Measurements from ENCODE around the gene RIBC2.

Gene RIBC2

GRCh38 chr22:45424241-45424731 lies 10.8 kb downstream of the RIBC2 start:
- peaks cover 2% of the 10 kb centered on the region for H3K4me1 ChIP-seq (ENCODE audit: control insufficient read depth, insufficient read depth, low read length)

DNA sequence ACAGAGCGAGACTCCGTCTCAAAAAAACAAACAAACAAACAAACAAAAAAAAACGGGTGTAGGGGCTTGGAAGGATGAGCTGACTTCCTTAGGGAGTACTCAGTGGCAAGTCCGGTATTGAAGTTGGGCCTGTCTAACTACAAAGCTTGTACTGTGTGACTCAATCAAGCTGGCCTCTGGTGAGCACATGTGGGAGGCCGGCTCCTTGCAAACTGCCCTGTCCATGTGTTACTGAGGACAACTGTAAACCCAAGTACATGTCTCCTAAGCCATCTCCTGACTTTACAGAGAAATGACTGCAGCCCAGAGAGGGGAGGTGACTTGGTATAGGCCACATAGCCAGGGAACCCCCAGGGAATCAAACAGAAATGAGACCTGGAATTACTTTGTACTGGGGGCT lies 11.6 kb downstream of the RIBC2 start:
- Histone ChIP-seq H3K27me3 (ENCODE audit: control insufficient read depth in 1 of 2, insufficient read depth in 2 of 2, low read length in 2 of 2) (peaks cover 0 to 7% of the 10 kb centered on the region in 2 donors), H3K36me3 (ENCODE audit: control insufficient read depth in 2 of 2, insufficient read depth in 2 of 2, low read length in 2 of 2) (no peaks in the 10 kb centered on the region), H3K9ac (ENCODE audit: low read length in 2 of 2) (no peak overlapping the region), H3K4me3 (ENCODE audit: low read length in 2 of 2) (no peak overlapping the region), H3K4me1 (ENCODE audit: control insufficient read depth, insufficient read depth, low read length) (peaks cover 2% of the 10 kb centered on the region), H3K27ac (ENCODE audit: low read length) (no peak overlapping the region), H3K9me3 (ENCODE audit: control insufficient read depth in 2 of 2, low read length in 2 of 2) (peaks cover 0 to 3% of the 10 kb centered on the region in 2 donors)

More at GRCh38 chr22:45424241-45424731, 10.8 kb downstream of the RIBC2 start:
- H3K9me3 ChIP-seq (ENCODE audit: control insufficient read depth in 2 of 2, low read length in 2 of 2), result peaks cover 0 to 3% of the 10 kb centered on the region in 2 donors
- H3K27me3 ChIP-seq (ENCODE audit: control insufficient read depth in 1 of 2, insufficient read depth in 2 of 2, low read length in 2 of 2), result peaks cover 0 to 7% of the 10 kb centered on the region in 2 donors
- H3K27ac ChIP-seq (ENCODE audit: low read length), result no peak overlapping the region
- no peaks in the 10 kb centered on the region for H3K36me3 ChIP-seq (ENCODE audit: control insufficient read depth in 2 of 2, insufficient read depth in 2 of 2, low read length in 2 of 2)
- H3K4me3 ChIP-seq (ENCODE audit: low read length in 2 of 2), result no peak overlapping the region
- H3K9ac ChIP-seq (ENCODE audit: low read length in 2 of 2), result no peak overlapping the region

DNA sequence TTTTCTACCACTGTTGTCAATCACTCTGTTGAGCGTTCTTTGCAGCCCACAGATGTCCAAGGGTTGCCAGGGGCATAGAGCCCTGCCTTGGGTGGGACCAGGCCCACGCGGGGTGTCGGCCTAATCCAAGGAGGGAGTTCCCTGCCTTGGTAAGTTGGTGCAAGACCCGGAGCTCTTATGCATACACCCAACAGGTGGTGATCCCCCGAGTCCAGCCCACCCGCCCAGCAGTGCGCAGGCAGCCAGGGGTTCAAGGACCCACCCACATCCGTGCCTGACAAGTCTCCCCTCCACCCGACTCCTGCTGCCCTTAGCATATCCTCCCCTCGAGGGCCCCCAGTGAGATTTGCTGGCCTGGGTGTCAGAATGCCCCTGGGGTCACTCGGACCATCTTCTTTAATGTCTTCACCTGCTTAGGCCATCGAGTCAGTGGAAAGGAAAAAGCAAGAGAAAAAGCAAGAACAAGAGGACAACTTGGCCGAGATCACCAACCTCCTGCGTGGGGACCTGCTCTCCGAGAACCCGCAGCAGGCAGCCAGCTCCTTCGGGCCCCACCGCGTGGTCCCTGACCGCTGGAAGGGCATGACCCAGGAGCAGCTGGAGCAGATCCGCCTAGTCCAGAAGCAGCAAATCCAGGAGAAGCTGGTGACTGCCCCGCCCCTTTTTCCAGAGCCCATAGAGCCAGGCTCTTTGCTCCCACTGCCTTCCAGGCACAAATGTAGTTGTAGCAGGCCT lies 12.2 kb downstream of the RIBC2 start:
- peaks cover 2% of the 10 kb centered on the region for H3K4me1 ChIP-seq (ENCODE audit: control insufficient read depth, insufficient read depth, low read length)
- H3K36me3 ChIP-seq (ENCODE audit: control insufficient read depth in 2 of 2, insufficient read depth in 2 of 2, low read length in 2 of 2), result no peaks in the 10 kb centered on the region
- no peak overlapping the region for H3K4me3 ChIP-seq (ENCODE audit: low read length in 2 of 2)
- H3K9me3 ChIP-seq (ENCODE audit: control insufficient read depth in 2 of 2, low read length in 2 of 2), result peaks cover 0 to 3% of the 10 kb centered on the region in 2 donors
- H3K27ac ChIP-seq (ENCODE audit: low read length), result no peak overlapping the region
- no peak overlapping the region for H3K9ac ChIP-seq (ENCODE audit: low read length in 2 of 2)
- H3K27me3 ChIP-seq (ENCODE audit: control insufficient read depth in 1 of 2, insufficient read depth in 2 of 2, low read length in 2 of 2), result peaks cover 0 to 7% of the 10 kb centered on the region in 2 donors

- peaks cover 0 to 3% of the 10 kb centered on the region in 2 donors for H3K9me3 ChIP-seq (ENCODE audit: control insufficient read depth in 2 of 2, low read length in 2 of 2)
- H3K4me3 ChIP-seq (ENCODE audit: low read length in 2 of 2), result no peak overlapping the region
- H3K4me1 ChIP-seq (ENCODE audit: control insufficient read depth, insufficient read depth, low read length), result peaks cover 2% of the 10 kb centered on the region
- no peak overlapping the region for H3K9ac ChIP-seq (ENCODE audit: low read length in 2 of 2)
- no peaks in the 10 kb centered on the region for H3K36me3 ChIP-seq (ENCODE audit: control insufficient read depth in 2 of 2, insufficient read depth in 2 of 2, low read length in 2 of 2)
- H3K27me3 ChIP-seq (ENCODE audit: control insufficient read depth in 1 of 2, insufficient read depth in 2 of 2, low read length in 2 of 2), result peaks cover 0 to 7% of the 10 kb centered on the region in 2 donors
- no peak overlapping the region for H3K27ac ChIP-seq (ENCODE audit: low read length)
Observed at GRCh38 chr22:45426387-45426786, 12.9 kb downstream of the RIBC2 start.

GRCh38 chr22:45427114-45427513 lies 13.6 kb downstream of the RIBC2 start:
- no peaks in the 10 kb centered on the region for H3K36me3 ChIP-seq (ENCODE audit: control insufficient read depth in 2 of 2, insufficient read depth in 2 of 2, low read length in 2 of 2)
- peaks cover 0 to 5% of the 10 kb centered on the region in 2 donors for H3K27me3 ChIP-seq (ENCODE audit: control insufficient read depth in 1 of 2, insufficient read depth in 2 of 2, low read length in 2 of 2)
- H3K27ac ChIP-seq (ENCODE audit: low read length), result no peak overlapping the region
- peaks cover 0 to 3% of the 10 kb centered on the region in 2 donors for H3K9me3 ChIP-seq (ENCODE audit: control insufficient read depth in 2 of 2, low read length in 2 of 2)
- no peak overlapping the region for H3K4me3 ChIP-seq (ENCODE audit: low read length in 2 of 2)
- peaks cover 2% of the 10 kb centered on the region for H3K4me1 ChIP-seq (ENCODE audit: control insufficient read depth, insufficient read depth, low read length)
- H3K9ac ChIP-seq (ENCODE audit: low read length in 2 of 2), result no peak overlapping the region

GRCh38 chr22:45428391-45429385 lies 15.2 kb downstream of the RIBC2 start:
- H3K36me3 ChIP-seq (ENCODE audit: control insufficient read depth in 2 of 2, insufficient read depth in 2 of 2, low read length in 2 of 2), result no peaks in the 10 kb centered on the region
- peaks cover 0 to 4% of the 10 kb centered on the region in 2 donors for H3K27me3 ChIP-seq (ENCODE audit: control insufficient read depth in 1 of 2, insufficient read depth in 2 of 2, low read length in 2 of 2)
- H3K27ac ChIP-seq (ENCODE audit: low read length), result no peak overlapping the region
- H3K4me3 ChIP-seq (ENCODE audit: low read length in 2 of 2), result no peak overlapping the region
- H3K9ac ChIP-seq (ENCODE audit: low read length in 2 of 2), result no peak overlapping the region
- peaks cover 2% of the 10 kb centered on the region for H3K4me1 ChIP-seq (ENCODE audit: control insufficient read depth, insufficient read depth, low read length)
- H3K9me3 ChIP-seq (ENCODE audit: control insufficient read depth in 2 of 2, low read length in 2 of 2), result peaks cover 0 to 3% of the 10 kb centered on the region in 2 donors

DNA sequence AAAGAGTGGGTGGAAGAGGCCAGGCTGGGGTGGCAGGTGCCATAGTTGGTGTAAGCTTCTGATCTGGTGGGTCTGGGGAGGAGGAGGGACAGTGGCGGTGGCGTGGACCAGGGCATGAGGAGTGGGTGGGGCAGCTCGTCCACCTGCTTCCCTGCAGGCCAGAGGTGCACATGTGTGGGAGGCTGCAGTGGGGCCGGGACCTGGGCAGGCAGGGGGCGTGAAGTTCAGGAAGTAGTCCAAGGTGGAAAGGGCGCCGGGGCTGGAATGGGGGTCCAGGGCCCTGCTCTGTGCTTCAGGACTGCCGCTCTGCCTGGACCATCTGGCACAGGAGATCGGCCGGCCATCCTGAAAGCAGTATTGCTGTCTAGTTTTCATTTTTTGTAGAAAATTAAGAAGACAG lies 15.9 kb downstream of the RIBC2 start:
- Histone ChIP-seq H3K27ac (ENCODE audit: low read length) (no peak overlapping the region), H3K9ac (ENCODE audit: low read length in 2 of 2) (no peak overlapping the region), H3K9me3 (ENCODE audit: control insufficient read depth in 2 of 2, low read length in 2 of 2) (peaks cover 0 to 3% of the 10 kb centered on the region in 2 donors), H3K36me3 (ENCODE audit: control insufficient read depth in 2 of 2, insufficient read depth in 2 of 2, low read length in 2 of 2) (no peaks in the 10 kb centered on the region), H3K27me3 (ENCODE audit: control insufficient read depth in 1 of 2, insufficient read depth in 2 of 2, low read length in 2 of 2) (peaks cover 0 to 4% of the 10 kb centered on the region in 2 donors), H3K4me3 (ENCODE audit: low read length in 2 of 2) (no peak overlapping the region), H3K4me1 (ENCODE audit: control insufficient read depth, insufficient read depth, low read length) (peaks cover 1% of the 10 kb centered on the region)

- peaks cover 0 to 4% of the 10 kb centered on the region in 2 donors for H3K27me3 ChIP-seq (ENCODE audit: control insufficient read depth in 1 of 2, insufficient read depth in 2 of 2, low read length in 2 of 2)
- peaks cover 0 to 3% of the 10 kb centered on the region in 2 donors for H3K9me3 ChIP-seq (ENCODE audit: control insufficient read depth in 2 of 2, low read length in 2 of 2)
- H3K4me3 ChIP-seq (ENCODE audit: low read length in 2 of 2), result no peak overlapping the region
- H3K4me1 ChIP-seq (ENCODE audit: control insufficient read depth, insufficient read depth, low read length), result peaks cover 1% of the 10 kb centered on the region
- no peaks in the 10 kb centered on the region for H3K36me3 ChIP-seq (ENCODE audit: control insufficient read depth in 2 of 2, insufficient read depth in 2 of 2, low read length in 2 of 2)
- no peak overlapping the region for H3K27ac ChIP-seq (ENCODE audit: low read length)
- H3K9ac ChIP-seq (ENCODE audit: low read length in 2 of 2), result no peak overlapping the region
Observed at GRCh38 chr22:45429981-45430775, 16.7 kb downstream of the RIBC2 start.

- no peak overlapping the region for H3K4me3 ChIP-seq (ENCODE audit: low read length in 2 of 2)
- peaks cover 0 to 3% of the 10 kb centered on the region in 2 donors for H3K9me3 ChIP-seq (ENCODE audit: control insufficient read depth in 2 of 2, low read length in 2 of 2)
- peaks cover 8% of the 10 kb centered on the region for H3K4me1 ChIP-seq (ENCODE audit: control insufficient read depth, insufficient read depth, low read length)
- no peaks in the 10 kb centered on the region for H3K36me3 ChIP-seq (ENCODE audit: control insufficient read depth in 2 of 2, insufficient read depth in 2 of 2, low read length in 2 of 2)
- H3K27ac ChIP-seq (ENCODE audit: low read length), result no peak overlapping the region
- H3K9ac ChIP-seq (ENCODE audit: low read length in 2 of 2), result no peak overlapping the region
- H3K27me3 ChIP-seq (ENCODE audit: control insufficient read depth in 1 of 2, insufficient read depth in 2 of 2, low read length in 2 of 2), result peaks cover 0 to 4% of the 10 kb centered on the region in 2 donors
Observed at GRCh38 chr22:45430871-45431270, 17.4 kb downstream of the RIBC2 start.

DNA sequence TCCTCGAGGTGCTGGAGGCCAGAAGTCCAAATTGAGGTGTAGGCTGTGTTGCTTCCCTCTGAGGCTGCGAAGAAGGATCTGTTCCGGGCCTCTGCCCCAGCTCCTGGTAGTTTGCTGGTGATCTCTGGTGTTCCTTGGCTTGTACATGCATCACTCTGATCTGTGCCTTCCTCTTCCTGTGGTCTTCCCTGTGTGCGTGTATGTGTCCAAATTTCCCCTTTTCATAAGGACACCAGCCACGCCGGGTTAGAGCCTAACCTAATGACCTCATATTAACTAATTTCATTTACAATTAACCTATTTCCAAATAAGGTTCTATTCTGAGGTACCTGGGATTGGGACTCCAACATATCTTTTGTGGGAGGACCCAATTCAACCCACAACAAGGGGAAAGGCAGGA lies 21.5 kb downstream of the RIBC2 start:
- no peaks in the 10 kb centered on the region for H3K27me3 ChIP-seq (ENCODE audit: control insufficient read depth in 1 of 2, insufficient read depth in 2 of 2, low read length in 2 of 2)
- H3K9me3 ChIP-seq (ENCODE audit: control insufficient read depth in 2 of 2, low read length in 2 of 2), result no peaks in the 10 kb centered on the region
- peaks cover 9% of the 10 kb centered on the region for H3K4me1 ChIP-seq (ENCODE audit: control insufficient read depth, insufficient read depth, low read length)
- H3K36me3 ChIP-seq (ENCODE audit: control insufficient read depth in 2 of 2, insufficient read depth in 2 of 2, low read length in 2 of 2), result no peaks in the 10 kb centered on the region
- H3K4me3 ChIP-seq (ENCODE audit: low read length in 2 of 2), result no peak overlapping the region
- peak overlapping the region; percentile 24 for H3K27ac ChIP-seq (ENCODE audit: low read length)
- peak overlapping the region in 1 of 2 donors; percentile 49 for H3K9ac ChIP-seq (ENCODE audit: low read length in 2 of 2)
